Stimulated activated CD8-positive, alpha-beta memory T cell treated with anti-CD3 and anti-CD28 coated beads, Interleukin-4, amount 100 ng/mL, for 48 hours (primary cell): ENCODE measurements around the gene DNAJB9.

Experiments used
- DNase-seq: peaks from one replicate; pipeline ENCODE4 v3.0.0-alpha.2; 2020

The DNAJB9 gene

GRCh38 chr7:108611268-108611667 lies 41.6 kb downstream of the DNAJB9 start:
- no peak for DNase-seq

GRCh38 chr7:108613147-108613948 lies 43.7 kb downstream of the DNAJB9 start:
- no peak for DNase-seq

GRCh38 chr7:108613949-108614381 lies 44.3 kb downstream of the DNAJB9 start:
- no peak for DNase-seq

- no peak for DNase-seq
These were observed 45.2 kb downstream of the DNAJB9 start for GRCh38 chr7:108614896-108615295.

GRCh38 chr7:108618056-108618455 lies 48.4 kb downstream of the DNAJB9 start:
- no peak for DNase-seq

GRCh38 chr7:108623220-108623619 lies 53.5 kb downstream of the DNAJB9 start:
- DNase-seq, result no peak
